HG03354 (cell line): Measurements from ENCODE around the gene TIFAB.

Experiments used
- ATAC-seq: cut with Tn5 transposase; IDR thresholded peaks from one replicate; pipeline ENCODE4 v1.9.1; 2021; ENCODE audit warnings: mild to moderate bottlenecking; ENCODE audit not compliant: unreplicated experiment, poor library complexity, severe bottlenecking

The TIFAB gene

DNA sequence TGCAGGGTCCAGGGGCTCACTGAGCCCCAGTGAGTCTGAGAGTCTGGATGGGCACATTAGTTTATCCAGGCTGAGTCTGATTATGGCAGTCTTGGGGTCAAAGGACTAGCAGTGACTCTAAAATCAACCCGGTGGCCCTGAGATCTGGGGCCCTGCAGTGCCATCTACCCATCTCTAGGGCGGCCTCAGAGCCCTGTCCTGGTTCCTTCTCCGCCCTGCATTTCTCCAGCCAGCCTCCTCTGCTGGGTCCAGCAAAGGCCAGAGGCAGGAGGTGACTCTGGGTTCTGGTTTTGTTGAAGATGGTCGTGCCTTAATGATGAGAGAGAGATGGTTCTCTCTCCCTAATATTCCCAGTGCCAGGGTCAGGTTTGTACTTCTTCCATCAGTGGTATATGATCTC, 20.0 kb downstream of the TIFAB start:
- no peak for ATAC-seq

GRCh38 chr5:135430135-135430437, 22.1 kb downstream of the TIFAB start:
- no peak for ATAC-seq

DNA sequence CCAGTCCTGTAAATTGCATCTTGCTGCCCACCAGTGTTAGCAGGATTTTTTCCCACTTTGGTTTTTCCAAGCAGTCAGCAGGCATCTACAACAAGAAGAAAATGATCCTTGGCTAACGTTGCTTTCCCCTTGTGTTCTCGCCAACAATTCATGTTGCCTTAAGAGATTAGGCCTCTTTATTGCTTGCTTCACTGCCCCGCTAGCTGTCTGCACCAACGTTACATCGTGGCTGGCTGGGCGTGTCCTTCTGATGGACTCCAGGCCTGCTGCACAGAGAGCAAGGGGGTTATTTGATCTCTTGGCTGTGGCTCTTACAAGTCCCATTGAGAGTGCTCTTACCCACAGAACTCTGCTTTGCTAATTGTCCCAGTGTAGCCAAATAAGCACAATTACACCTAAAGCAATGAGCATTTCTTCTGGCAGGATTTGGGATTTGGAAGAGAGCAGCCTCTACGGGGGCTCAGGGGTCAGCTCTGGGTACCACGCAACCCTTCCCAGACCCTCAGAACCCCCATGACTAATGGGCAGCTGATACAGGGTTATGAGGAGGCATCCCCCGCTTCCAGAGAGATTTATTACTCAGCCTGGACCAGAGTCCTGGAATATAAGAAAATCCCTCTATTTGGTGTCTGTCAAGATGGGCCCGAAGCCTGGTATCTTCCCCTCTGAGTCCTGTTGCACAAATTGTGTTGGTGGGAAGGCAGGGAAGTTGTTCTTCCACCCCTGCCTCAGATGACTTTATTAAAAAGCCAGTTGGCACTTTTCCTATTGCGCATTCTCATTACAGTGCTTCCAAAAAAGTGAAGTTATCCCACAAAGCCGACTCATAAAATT, 22.6 kb downstream of the TIFAB start:
- no peak for ATAC-seq

DNA sequence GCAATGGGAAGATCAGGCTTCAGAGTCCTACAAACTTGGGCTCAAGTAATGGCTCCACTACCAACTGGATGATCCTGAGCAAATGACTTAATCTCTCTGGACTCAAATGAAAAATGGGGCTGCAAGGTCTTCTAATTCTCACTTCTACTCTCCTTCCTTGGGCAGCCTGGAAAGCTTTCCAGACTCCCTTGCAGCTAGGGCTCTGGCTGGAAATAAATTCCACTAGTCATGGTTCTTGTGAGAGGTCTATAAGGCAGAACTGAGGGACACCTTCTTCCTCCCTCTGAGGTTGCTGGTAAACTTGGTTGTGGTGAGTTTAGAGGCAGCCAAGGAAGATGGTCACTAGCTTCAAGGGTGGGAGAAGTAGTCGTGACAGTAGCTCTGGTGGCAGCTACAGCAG, 23.6 kb downstream of the TIFAB start:
- ATAC-seq = no peak

DNA sequence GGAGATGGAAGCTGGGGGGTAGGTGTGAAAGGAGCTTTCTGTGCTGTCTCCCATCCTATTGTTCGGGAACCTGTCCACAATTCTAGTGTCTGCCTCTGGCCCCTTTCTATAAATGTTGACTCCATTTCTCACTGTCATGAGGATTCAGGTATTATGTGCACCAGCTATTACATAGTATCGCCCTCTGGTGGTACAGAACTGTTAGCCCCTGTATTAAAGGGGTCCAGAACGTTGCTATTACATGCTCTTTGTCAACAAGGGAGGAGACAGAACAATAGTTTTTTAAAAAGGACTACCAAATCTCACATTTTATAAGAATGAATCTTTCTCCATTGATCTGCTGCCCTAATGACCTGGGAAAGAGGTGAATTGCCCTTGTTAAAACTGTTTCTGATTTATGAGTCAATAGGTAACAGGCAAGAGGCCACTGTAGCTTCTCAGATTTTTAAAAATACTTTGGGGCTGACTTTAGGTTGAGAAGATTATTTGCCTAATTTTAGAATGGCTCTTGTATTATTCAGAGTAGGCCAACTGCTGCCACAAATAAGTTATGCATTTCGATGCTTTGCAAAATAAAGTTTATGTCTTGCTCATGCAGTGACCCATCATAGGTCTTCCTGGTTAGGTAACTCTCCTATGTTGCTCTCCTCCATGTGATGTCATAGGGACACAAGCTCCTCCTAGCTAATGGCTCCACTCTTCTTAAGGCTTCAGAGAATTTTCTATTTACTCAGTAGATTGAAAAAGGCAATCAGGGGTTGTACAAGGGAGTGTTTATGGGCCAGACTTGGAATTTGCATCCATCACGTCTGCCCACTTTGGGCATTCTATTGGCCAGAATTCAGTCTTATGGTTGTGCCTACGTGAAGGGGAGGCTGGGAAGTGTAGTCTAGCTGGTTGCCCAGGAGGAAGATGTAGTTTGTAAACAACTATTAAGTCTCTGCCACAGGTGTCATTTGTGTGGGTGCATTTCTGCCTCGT, 25.8 kb downstream of the TIFAB start:
- ATAC-seq = peak; percentile 92

- ATAC-seq = no peak
These were observed 26.5 kb downstream of the TIFAB start for GRCh38 chr5:135425641-135426040.

- ATAC-seq = no peak
These were observed 28.3 kb downstream of the TIFAB start for GRCh38 chr5:135423846-135424168.

- no peak for ATAC-seq
These were observed 28.9 kb downstream of the TIFAB start for GRCh38 chr5:135423146-135423845.

GRCh38 chr5:135422419-135422818, 29.7 kb downstream of the TIFAB start:
- ATAC-seq = no peak

DNA sequence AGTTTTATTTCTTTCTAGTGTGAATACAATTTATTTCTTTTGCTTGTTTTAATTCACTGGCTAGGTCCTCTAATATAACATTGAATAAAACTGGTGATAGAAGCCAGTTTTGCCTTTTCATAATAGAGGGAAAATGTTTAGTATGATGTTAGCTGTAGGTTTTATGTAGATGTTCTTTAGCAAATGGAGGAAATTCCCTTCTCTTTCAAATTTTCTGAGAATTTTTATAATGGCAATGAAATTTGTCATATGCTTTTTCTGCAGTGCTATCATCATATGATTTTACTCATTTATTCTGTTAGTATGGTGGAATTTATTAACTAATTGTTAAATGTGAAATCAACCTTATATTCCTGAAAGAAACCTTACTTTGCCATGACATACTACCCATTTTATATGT, 35.1 kb downstream of the TIFAB start:
- no peak for ATAC-seq

DNA sequence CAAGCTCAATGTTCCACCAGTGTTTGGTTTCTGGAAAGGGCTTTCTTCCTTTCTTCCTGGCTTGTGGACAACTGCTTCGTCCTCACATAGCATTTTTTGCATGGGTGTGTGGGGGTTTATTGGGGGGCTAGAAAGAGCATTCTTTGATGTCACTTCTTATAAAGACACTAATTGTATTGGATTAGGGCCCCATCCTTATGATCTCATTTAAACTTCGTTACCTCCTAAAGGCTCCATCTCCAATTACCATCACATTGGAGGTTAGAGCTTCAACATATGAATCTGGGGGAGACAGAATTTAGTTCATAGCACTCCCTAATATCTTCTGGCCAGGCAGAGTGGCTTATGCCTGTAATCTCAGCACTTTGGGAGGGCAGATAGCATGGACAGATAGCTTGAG, 47.1 kb downstream of the TIFAB start:
- ATAC-seq = no peak

DNA sequence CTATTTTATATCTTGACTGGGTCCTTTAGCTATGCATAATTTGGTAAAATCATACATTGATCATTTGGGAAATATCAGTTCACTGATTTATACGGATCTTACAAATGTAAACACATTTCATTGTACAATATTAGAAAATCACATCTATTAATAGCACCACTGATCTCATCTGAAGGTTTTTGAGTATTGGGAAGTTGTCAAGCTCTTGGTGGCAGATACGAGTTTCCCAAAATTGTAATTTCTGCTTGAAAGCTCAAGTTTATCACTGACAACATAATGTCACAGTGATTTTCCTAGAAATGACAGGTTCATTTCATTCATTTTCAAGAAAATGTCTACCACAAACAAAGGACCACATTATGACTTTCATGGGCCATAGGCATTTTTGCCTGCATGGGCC, 50.1 kb downstream of the TIFAB start:
- no peak for ATAC-seq

DNA sequence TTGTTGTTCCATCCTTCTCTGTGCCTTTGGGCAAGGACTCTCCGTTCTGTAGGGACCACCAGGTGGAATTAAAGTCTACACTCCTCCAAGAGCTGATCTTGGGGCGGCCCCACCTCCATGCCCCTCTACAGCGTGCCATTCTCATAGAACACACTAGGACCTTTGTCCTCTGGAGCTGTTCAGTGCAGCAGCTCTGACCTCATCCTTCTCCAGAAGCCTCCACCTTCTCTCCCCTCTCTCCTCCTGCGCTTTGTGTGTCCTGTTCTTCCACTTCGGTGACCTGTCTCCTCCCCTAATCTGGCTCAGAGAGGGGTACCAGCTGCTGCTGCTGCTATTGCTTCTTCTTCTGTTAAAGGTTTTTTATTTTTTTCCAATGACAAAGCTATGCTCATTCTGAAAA, 51.3 kb downstream of the TIFAB start:
- ATAC-seq = no peak

- no peak for ATAC-seq
These were observed 52.2 kb downstream of the TIFAB start for GRCh38 chr5:135399794-135400542.

GRCh38 chr5:135398855-135399793, 53.0 kb downstream of the TIFAB start, which contains the start of gene MACROH2A1:
Gene MACROH2A1 (minus strand): TSS chr5:135399231. CDS start chr5:135389093, 10,138 bp downstream.
- peak; percentile 87 for ATAC-seq

DNA sequence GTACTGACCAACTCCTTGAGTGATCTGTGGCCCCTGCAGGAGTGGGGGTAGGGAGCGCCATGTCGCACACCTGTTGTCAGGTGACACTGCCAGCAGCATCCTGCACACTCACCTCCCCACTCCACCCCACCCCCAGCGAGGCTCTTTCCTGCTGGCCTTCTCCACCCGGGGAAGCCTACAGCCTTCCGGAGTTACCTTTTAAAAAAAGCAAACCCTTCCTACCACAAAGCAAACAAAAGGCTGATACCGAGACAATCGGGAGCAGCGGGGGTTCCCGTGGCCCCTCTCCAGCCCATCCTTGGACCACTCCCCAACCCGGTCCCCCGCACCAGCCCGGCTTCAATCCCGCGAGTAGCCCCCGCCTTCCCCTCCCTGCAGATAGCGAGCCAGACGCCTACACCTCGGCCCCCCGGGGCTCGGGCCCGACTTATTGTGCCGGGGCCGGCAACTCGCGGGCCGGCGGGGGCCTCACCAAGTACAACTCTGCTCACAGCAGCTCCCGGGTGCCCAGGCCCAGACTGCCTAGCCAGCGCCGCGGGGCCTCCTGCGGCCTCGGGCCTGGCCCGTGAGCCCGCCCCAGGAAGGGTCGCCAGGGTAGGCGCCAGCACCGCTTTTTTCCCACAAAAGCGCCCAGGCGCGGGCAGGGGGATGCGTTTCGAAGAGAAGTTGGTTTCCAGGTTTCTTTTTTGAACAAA, 53.8 kb downstream of the TIFAB start:
- ATAC-seq = peak; percentile 40
